Measurements from ENCODE around the gene KDM1B.
A peak's percentile ranks its signal among the peaks of the same experiment; 100 is the strongest.

The KDM1B gene

DNA sequence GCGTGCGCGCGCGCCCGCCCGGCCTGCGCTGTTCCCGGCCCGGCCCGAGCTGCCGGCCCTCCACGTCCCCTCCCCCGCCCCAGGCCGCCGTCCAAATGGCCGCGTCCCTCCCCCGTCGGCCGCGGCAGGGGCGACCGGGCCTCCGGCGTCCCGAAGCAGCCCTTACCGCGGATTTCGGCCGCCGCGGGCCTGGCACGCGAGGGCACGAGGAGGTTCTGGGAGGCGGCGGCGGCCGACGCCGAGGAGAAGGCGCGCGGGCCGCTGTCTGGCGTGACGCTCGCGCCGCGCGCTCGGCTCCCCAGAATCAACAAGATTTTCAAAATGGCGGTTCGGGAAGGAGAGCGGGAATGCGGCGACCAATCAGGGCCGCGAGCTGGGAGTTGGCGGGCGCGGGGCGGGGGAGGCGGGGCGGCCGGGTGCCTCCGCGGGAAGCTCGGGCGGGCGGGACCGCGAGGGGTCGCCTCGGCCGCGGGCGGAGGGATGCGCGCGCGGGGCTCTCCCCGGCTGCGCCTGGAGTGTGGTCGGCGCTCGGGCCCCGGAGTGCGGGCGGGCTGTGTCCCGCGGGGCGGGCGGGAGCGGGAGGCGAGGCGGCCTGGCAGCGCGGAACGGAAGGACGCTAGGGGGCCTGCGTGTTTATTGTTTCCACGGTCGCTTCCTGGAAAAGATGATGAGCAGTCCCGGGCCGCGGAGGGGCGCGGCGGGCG lies 109.1 kb downstream of the KDM1B start, which contains the start of gene DEK:
Gene DEK (minus strand): TSS at position 312 of the 704 bp plus-strand sequence. CDS start 543 bp downstream, outside the sequence.
- DNase-seq, result peak; percentile 68 to 82

GRCh38 chr6:18264923-18265377 lies 109.7 kb downstream of the KDM1B start:
- no peak for DNase-seq

GRCh38 chr6:18265787-18266522 lies 110.7 kb downstream of the KDM1B start:
- DNase-seq, result no peak

DNA sequence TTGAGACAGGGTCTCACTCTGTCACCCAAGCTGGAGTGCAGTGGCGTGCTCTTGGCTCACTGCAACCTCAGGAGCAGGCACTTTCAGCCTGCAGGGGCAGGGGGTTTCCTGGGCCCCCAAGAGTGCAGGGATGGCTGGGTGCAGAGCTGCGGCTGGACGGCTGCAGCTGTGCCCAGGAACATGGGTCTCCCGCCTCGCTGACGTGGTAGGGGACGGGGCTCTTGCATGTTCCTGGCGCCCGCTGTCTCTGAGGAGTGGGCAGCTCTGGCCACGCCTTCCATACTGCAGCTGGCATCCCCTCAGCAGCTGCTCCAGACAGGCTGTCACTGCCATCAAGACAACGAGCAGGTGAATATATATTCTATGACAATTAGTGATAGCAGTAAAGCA lies 111.3 kb downstream of the KDM1B start:
- peak; percentile 11 to 19 for DNase-seq

DNA sequence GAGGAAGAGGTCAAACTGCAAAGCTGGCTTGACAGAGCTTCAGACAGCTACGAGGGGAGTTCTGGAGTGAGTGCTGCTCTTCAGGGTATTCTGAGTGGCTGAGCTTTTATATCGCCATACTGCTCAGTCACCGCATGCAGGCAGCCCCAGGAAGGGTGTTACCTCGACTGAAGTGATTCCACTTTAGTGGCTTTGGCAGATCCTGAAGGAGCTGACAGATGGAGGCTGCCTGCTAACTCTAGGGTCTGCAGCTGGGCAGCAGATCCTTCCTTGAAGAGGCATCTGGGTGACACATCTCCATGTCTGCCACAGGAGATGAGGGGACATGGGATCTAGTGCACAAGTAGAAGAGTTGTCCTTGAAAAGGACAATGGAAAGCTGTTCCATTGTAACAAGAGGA lies 112.8 kb downstream of the KDM1B start:
- DNase-seq, result no peak

DNA sequence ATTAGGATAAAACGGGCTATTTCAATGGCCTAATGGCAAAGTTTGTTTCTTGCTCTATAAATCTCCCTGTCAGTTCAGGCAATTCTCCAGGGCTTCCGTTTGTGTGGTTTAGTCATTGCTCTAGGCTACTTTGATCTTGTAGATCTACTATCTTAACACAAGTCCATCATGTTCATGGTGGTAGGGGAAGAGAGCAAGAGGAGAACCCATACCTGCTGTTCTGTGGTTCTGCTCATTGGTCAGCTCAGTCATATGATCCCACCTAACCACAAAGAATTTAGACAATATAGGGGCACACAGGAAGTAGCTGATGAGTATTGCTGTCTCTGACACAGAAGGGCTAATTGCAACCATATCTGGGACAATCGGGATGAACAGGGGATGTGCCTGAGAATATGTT lies 114.0 kb downstream of the KDM1B start:
- no peak for DNase-seq

- no peak for DNase-seq
These were observed 114.5 kb downstream of the KDM1B start for GRCh38 chr6:18269717-18270116.

GRCh38 chr6:18270216-18270615 lies 115.0 kb downstream of the KDM1B start:
- no peak for DNase-seq
